Mesendoderm (in vitro differentiated cells): ENCODE measurements around the gene ADGRV1.

Experiments used
- DNase-seq: peaks from one replicate; pipeline ENCODE4 v3.0.0; 2013
- H2AK5ac ChIP-seq: 2 replicates; pipeline ENCODE4 v1.6.1; 2013; ENCODE audit warnings: low read length, inconsistent platforms
- H2BK120ac ChIP-seq: 2 replicates; pipeline ENCODE4 v1.6.1; 2013; ENCODE audit warnings: low read depth, mild to moderate bottlenecking, low read length, moderate library complexity, mixed read lengths
- H2BK15ac ChIP-seq: replicated peaks from 2 replicates; pipeline ENCODE4 v1.6.1; 2013; ENCODE audit warnings: low read depth, mild to moderate bottlenecking, moderate library complexity
- H2BK5ac ChIP-seq: 2 replicates; pipeline ENCODE4 v1.6.1; 2013; ENCODE audit warnings: low read length, inconsistent platforms
- H3K18ac ChIP-seq: 2 replicates; pipeline ENCODE4 v1.6.1; 2013; ENCODE audit warnings: mild to moderate bottlenecking, low read length, mixed read lengths
- H3K23ac ChIP-seq: one replicate; pipeline ENCODE4 v1.6.1; 2013; ENCODE audit warnings: low read length
- H3K27ac ChIP-seq: 2 replicates; pipeline ENCODE4 v1.5.1; 2013; ENCODE audit warnings: low read depth, mild to moderate bottlenecking, inconsistent platforms, low read length, moderate library complexity
- H3K27me3 ChIP-seq: 2 replicates; pipeline ENCODE4 v1.6.1; 2013; ENCODE audit warnings: low read length, control low read depth, mild to moderate bottlenecking, inconsistent platforms; ENCODE audit not compliant: insufficient read depth, poor library complexity
- H3K36me3 ChIP-seq: 2 replicates; pipeline ENCODE4 v1.6.1; 2013; ENCODE audit warnings: low read length, inconsistent platforms; ENCODE audit not compliant: control insufficient read depth, insufficient read depth
- H3K4ac ChIP-seq: one replicate; pipeline ENCODE4 v1.6.1; 2013; ENCODE audit warnings: low read depth, mild to moderate bottlenecking, low read length, moderate library complexity
- H3K4me1 ChIP-seq: 2 replicates; pipeline ENCODE4 v1.6.1; 2013; ENCODE audit warnings: low read depth, low read length, inconsistent platforms; ENCODE audit not compliant: control insufficient read depth
- H3K4me2 ChIP-seq: 2 replicates; pipeline ENCODE4 v1.6.1; 2013; ENCODE audit warnings: low read length
- H3K4me3 ChIP-seq: 2 replicates; pipeline ENCODE4 v1.5.1; 2013; ENCODE audit warnings: mild to moderate bottlenecking, low read length
- H3K56ac ChIP-seq: one replicate; pipeline ENCODE4 v1.6.1; 2013; ENCODE audit warnings: low read length
- H3K79me1 ChIP-seq: 2 replicates; pipeline ENCODE4 v1.6.1; 2013; ENCODE audit warnings: low read length, inconsistent platforms
- H3K79me2 ChIP-seq: 2 replicates; pipeline ENCODE4 v1.6.1; 2013; ENCODE audit warnings: mild to moderate bottlenecking, low read length; ENCODE audit not compliant: control insufficient read depth, insufficient read depth
- H3K9ac ChIP-seq: 2 replicates; pipeline ENCODE4 v1.6.1; 2013; ENCODE audit warnings: low read length, inconsistent platforms
- H4K5ac ChIP-seq: one replicate; pipeline ENCODE4 v1.6.1; 2013; ENCODE audit warnings: low read length
- H4K8ac ChIP-seq: one replicate; pipeline ENCODE4 v1.6.1; 2013; ENCODE audit warnings: low read depth, mild to moderate bottlenecking, control low read depth, low read length, moderate library complexity
- WGBS: extraction: QIAGEN DNeasy Blood & Tissue Kit; methylation state at CpG from one replicate; pipeline ENCODE4 v1.1.7; 2013; ENCODE audit warnings: low lambda C conversion rate, missing lambda C conversion rate; ENCODE audit not compliant: insufficient coverage; ENCODE audit errors: extremely low coverage; 5-methylcytosine and 5-hydroxymethylcytosine counted together

The ADGRV1 gene

GRCh38 chr5:91212714-91213092 lies 654.1 kb downstream of the ADGRV1 start:
- Histone ChIP-seq H4K8ac (no peak overlapping the region), H3K4me1 (no peaks in the 10 kb centered on the region), H2BK15ac (no peak overlapping the region), H3K79me1 (no peaks in the 10 kb centered on the region), H2AK5ac (no peak overlapping the region), H3K23ac (no peak overlapping the region), H4K5ac (no peak overlapping the region), H3K4ac (no peak overlapping the region), H3K18ac (no peak overlapping the region), H3K9ac (no peak overlapping the region), H3K79me2 (no peaks in the 10 kb centered on the region), H3K4me3 (no peak overlapping the region), H3K27me3 (no peaks in the 10 kb centered on the region), H2BK120ac (no peak overlapping the region), H3K36me3 (no peaks in the 10 kb centered on the region), H3K27ac (no peak overlapping the region), H3K4me2 (no peak overlapping the region), H3K56ac (no peak overlapping the region), H2BK5ac (no peak overlapping the region)
- no CpG with 5 or more reads among the region's 1 CpG for WGBS
- no peak for DNase-seq
